ENCODE data around the gene BBS1. TPM values are rescaled to one million over a fixed set of nuclear protein-coding genes. Genes with fewer than 3 reads are reported as not detected.

Gene BBS1
- total and polyA plus RNA-seq, 4 donors: 4.2 to 18.5 (median 8.6) TPM

DNA sequence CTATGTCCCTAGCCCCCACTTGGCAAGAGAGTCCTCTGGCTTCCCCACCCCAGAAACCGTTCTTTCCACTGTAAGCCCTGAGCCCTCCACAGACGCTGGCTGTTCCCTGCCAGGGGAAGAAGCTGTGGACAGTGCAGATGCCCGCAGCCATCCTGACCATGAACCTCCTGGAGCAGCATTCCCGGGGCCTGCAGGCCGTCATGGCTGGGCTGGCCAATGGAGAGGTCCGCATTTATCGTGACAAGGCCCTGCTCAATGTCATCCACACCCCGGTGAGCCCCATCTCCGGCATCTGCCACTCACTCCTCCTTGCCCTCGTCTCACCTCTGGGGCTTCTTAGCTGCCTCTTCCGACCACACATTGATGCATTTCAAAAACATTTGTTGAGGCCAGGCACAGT, 13.2 kb downstream of the BBS1 start (continued):
- TF ChIP-seq, protein P1, sequence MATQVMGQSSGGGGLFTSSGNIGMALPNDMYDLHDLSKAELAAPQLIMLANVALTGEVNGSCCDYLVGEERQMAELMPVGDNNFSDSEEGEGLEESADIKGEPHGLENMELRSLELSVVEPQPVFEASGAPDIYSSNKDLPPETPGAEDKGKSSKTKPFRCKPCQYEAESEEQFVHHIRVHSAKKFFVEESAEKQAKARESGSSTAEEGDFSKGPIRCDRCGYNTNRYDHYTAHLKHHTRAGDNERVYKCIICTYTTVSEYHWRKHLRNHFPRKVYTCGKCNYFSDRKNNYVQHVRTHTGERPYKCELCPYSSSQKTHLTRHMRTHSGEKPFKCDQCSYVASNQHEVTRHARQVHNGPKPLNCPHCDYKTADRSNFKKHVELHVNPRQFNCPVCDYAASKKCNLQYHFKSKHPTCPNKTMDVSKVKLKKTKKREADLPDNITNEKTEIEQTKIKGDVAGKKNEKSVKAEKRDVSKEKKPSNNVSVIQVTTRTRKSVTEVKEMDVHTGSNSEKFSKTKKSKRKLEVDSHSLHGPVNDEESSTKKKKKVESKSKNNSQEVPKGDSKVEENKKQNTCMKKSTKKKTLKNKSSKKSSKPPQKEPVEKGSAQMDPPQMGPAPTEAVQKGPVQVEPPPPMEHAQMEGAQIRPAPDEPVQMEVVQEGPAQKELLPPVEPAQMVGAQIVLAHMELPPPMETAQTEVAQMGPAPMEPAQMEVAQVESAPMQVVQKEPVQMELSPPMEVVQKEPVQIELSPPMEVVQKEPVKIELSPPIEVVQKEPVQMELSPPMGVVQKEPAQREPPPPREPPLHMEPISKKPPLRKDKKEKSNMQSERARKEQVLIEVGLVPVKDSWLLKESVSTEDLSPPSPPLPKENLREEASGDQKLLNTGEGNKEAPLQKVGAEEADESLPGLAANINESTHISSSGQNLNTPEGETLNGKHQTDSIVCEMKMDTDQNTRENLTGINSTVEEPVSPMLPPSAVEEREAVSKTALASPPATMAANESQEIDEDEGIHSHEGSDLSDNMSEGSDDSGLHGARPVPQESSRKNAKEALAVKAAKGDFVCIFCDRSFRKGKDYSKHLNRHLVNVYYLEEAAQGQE (IDR thresholded peaks at IDR 0.05): no peak
- TF ChIP-seq FOXA1 (IDR thresholded peaks at IDR 0.05): no peak

DNA sequence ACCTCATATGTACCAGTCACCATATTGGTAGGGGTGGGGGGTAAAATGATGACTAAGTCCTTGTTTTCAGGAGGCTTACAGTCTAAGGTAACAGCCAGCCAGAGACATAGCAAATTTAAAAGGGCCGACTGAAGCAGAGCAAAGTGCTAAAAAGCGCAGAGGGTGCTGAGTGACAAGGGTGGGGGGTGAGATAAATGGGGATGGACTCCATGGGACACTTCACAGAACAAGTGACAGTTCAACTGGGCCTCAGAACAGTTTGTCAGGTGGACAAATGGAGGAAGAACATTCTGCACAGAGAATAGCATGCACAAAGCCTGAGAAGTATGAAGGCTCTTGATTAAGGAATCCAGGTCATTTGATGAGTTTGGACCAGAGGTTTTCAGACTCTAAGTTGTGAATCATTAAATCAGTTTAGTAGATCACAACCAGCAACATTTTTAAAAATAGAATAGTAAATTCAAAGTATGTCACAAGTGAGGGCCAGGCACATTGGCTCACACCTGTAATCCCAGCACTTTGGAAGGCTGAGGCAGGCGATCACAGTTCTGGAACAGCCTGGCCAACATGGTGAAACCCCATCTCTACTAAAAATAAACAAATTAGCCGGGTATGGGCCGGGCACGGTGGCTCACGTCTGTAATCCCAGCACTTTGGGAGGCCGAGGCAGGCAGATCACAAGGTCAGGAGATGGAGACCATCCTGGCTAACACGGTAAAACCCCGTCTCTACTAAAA, 14.0 kb downstream of the BBS1 start:
- TF ChIP-seq GABPA (IDR thresholded peaks at IDR 0.05 in 1 of 2, conservative IDR thresholded peaks at IDR 0.05 in 1 of 2) (no peak), EGR1 (IDR thresholded peaks at IDR 0.05; ENCODE audit: low read depth in 2 of 2) (no peak), SP1 (IDR thresholded peaks at IDR 0.05) (no peak), TAF1 (conservative IDR thresholded peaks at IDR 0.05) (no peak), NR2F2 (IDR thresholded peaks at IDR 0.05) (no peak), JUND (IDR thresholded peaks at IDR 0.05) (no peak), FOXA2 (IDR thresholded peaks at IDR 0.05) (no peak), HNF4A (conservative IDR thresholded peaks at IDR 0.05) (no peak), FOXA1 (IDR thresholded peaks at IDR 0.05) (no peak), RAD21 (IDR thresholded peaks at IDR 0.05) (no peak), YY1 (IDR thresholded peaks at IDR 0.05) (no peak), HNF4G (IDR thresholded peaks at IDR 0.05) (no peak), RXRA (IDR thresholded peaks at IDR 0.05) (no peak)
- TF ChIP-seq, protein P2, sequence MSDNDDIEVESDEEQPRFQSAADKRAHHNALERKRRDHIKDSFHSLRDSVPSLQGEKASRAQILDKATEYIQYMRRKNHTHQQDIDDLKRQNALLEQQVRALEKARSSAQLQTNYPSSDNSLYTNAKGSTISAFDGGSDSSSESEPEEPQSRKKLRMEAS (IDR thresholded peaks at IDR 0.05): no peak
- TF ChIP-seq, protein P3, sequence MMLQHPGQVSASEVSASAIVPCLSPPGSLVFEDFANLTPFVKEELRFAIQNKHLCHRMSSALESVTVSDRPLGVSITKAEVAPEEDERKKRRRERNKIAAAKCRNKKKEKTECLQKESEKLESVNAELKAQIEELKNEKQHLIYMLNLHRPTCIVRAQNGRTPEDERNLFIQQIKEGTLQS (IDR thresholded peaks at IDR 0.05): no peak
- TF ChIP-seq, protein P1 (IDR thresholded peaks at IDR 0.05): no peak
- TF ChIP-seq, protein P4, sequence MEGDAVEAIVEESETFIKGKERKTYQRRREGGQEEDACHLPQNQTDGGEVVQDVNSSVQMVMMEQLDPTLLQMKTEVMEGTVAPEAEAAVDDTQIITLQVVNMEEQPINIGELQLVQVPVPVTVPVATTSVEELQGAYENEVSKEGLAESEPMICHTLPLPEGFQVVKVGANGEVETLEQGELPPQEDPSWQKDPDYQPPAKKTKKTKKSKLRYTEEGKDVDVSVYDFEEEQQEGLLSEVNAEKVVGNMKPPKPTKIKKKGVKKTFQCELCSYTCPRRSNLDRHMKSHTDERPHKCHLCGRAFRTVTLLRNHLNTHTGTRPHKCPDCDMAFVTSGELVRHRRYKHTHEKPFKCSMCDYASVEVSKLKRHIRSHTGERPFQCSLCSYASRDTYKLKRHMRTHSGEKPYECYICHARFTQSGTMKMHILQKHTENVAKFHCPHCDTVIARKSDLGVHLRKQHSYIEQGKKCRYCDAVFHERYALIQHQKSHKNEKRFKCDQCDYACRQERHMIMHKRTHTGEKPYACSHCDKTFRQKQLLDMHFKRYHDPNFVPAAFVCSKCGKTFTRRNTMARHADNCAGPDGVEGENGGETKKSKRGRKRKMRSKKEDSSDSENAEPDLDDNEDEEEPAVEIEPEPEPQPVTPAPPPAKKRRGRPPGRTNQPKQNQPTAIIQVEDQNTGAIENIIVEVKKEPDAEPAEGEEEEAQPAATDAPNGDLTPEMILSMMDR (IDR thresholded peaks at IDR 0.05; ENCODE audit: low read depth, low read length, missing input control): no peak
- TF ChIP-seq, protein P5, sequence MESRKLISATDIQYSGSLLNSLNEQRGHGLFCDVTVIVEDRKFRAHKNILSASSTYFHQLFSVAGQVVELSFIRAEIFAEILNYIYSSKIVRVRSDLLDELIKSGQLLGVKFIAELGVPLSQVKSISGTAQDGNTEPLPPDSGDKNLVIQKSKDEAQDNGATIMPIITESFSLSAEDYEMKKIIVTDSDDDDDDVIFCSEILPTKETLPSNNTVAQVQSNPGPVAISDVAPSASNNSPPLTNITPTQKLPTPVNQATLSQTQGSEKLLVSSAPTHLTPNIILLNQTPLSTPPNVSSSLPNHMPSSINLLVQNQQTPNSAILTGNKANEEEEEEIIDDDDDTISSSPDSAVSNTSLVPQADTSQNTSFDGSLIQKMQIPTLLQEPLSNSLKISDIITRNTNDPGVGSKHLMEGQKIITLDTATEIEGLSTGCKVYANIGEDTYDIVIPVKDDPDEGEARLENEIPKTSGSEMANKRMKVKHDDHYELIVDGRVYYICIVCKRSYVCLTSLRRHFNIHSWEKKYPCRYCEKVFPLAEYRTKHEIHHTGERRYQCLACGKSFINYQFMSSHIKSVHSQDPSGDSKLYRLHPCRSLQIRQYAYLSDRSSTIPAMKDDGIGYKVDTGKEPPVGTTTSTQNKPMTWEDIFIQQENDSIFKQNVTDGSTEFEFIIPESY (IDR thresholded peaks at IDR 0.05): no peak
- no peak for DNase-seq (ENCODE audit: low spot score)
- WGBS: 94% methylated on average over 10 of the region's 10 CpGs
- Histone ChIP-seq H3K9ac (ENCODE audit: low read depth in 1 of 2, low read length in 2 of 2) (no peak overlapping the region), H3K27ac (ENCODE audit: low read depth in 1 of 2, low read length in 2 of 2) (no peak overlapping the region), H3K9me3 (ENCODE audit: control insufficient read depth in 4 of 4, low read length in 3 of 4) (no peaks in the 10 kb centered on the region), H3K27me3 (ENCODE audit: control insufficient read depth in 4 of 4, insufficient read depth in 4 of 4, low read length in 3 of 4) (no peaks in the 10 kb centered on the region), H3K4me3 (ENCODE audit: low read depth in 1 of 3, low read length in 3 of 3) (no peak overlapping the region), H3K4me1 (ENCODE audit: control insufficient read depth in 4 of 4, insufficient read depth in 4 of 4, low read length in 3 of 4) (no peaks in the 10 kb centered on the region), H3K36me3 (ENCODE audit: control insufficient read depth in 4 of 4, insufficient read depth in 3 of 4, low read depth in 1 of 4, low read length in 3 of 4) (peaks cover 2 to 25% (median 12%) of the 10 kb centered on the region in 4 donors)
